GM21390 (cell line): ENCODE data around the gene WFDC8.
"Not testable (repeated sequence)": the region's sequence is repeated elsewhere in the genome, so short reads cannot be mapped to it uniquely, and the experiment has no call there.

Experiments
- ATAC-seq: cut with Tn5 transposase; IDR thresholded peaks from one replicate; pipeline ENCODE4 v1.9.1; 2021; ENCODE audit not compliant: unreplicated experiment

Gene WFDC8

DNA sequence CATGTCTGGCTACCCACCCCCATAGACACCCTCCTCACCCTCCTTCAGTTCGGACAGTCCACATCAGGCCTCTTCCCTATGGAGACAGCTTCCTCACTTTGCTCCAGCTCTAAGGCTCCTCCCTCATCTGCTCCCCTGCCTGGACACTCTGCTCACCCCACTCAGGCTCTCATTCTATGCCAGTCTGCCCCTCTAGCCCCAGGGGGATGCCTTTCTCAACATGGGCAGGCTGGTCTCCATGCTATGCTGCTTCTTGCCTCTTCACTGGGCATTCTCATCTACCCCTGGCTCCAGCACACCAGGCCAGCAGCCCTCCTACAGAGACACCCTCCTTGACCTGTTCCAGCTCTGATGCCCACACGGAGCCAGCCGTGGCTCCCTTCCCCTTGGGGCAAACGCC lies at the start of gene WFDC8:
Gene WFDC8 (minus strand): TSS at position 101 of the 400 bp plus-strand sequence. CDS start 37 bp downstream, at position 64.
- ATAC-seq, result no peak

GRCh38 chr20:45626540-45626939 lies 47.5 kb upstream of the WFDC8 start:
- ATAC-seq, result no peak

DNA sequence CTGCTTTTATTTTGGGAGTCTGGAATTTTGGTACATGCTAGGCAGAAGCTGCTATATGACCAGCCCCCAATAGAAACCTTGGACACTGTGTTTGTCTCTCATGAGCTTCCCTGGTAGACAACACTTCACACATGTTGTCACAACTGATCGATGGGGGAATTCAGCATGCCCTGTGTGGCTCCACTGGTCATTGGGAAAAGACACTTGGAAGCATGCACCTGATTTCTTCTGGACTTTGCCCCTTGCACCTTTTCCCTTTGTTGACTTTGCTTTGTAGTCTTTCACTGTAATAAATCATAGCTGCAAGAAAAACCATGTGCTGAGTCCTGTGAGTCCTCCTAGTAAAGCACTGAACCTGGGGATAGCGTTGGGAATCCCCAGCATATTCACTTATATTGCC lies 42.5 kb upstream of the WFDC8 start:
- ATAC-seq, result no peak

- no peak for ATAC-seq
Observed at GRCh38 chr20:45617591-45617990, 38.5 kb upstream of the WFDC8 start.

GRCh38 chr20:45612314-45612713 lies 33.2 kb upstream of the WFDC8 start:
- ATAC-seq, result no peak

GRCh38 chr20:45611054-45611453 lies 32.0 kb upstream of the WFDC8 start:
- ATAC-seq, result no peak

GRCh38 chr20:45607810-45608209 lies 28.7 kb upstream of the WFDC8 start:
- ATAC-seq, result no peak

DNA sequence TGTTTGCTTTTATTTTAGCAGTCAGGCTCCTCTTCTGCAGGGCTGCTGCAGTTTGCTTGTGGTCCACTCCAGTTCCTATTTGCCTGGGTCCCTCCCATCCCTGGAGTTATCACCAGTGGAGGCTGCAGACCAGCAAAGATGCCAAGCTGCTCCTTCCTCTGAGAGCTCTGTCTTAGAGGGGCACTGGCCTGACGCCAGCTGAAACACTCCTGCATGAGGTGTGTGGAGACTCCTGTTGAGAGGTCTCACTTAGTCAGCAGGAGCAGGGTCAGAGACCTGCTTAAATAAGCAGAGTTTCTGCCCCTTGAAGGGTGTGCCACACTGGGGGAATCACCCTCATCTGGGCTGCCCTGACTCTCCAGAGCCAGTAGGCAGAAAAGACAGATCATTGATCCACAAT lies 16.2 kb upstream of the WFDC8 start:
- ATAC-seq, result no peak

DNA sequence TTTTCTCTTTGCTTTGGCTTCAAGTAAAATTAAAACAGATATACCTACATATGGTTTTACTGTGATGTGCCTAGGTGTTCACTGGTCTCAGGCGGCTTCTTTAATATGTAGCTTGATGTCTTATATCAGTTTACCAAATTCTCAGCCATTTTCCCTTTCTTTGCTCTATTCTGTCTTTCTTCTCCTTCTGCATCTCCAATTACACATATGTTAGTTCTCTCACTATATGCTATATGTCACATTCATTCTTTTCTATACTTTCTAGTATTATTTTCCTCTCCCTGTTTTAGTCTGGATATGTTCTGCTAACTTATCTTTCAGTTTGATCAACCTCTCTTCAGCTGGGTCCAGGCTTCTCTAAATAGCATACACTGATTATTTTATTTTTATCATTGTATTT lies 14.4 kb upstream of the WFDC8 start:
- no peak for ATAC-seq

GRCh38 chr20:45592574-45593189 lies 13.6 kb upstream of the WFDC8 start:
- ATAC-seq, result no peak

DNA sequence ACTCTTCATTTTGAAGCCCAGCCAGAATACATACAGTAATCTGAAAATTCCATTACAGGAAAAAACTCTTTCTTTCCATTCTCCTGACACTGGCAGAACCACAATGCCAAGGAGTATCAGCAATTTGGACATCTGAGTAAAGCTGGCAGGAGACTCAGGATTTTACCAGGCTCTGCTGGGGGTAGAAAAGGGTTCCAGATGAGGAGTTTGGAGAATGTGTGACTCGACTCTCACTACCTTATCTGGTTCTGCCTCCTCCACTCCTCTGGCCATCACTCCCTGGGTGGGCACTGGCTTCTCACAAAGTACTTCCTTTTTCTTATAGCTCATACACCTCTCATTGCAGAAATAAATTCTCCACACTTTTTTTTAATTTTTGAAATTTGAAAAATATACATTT lies 10.6 kb upstream of the WFDC8 start:
- no peak for ATAC-seq

- ATAC-seq, result no peak
Observed at GRCh38 chr20:45588800-45589199, 9.7 kb upstream of the WFDC8 start.

- not testable (repeated sequence) for ATAC-seq
Observed at GRCh38 chr20:45585986-45586385, 6.9 kb upstream of the WFDC8 start.

DNA sequence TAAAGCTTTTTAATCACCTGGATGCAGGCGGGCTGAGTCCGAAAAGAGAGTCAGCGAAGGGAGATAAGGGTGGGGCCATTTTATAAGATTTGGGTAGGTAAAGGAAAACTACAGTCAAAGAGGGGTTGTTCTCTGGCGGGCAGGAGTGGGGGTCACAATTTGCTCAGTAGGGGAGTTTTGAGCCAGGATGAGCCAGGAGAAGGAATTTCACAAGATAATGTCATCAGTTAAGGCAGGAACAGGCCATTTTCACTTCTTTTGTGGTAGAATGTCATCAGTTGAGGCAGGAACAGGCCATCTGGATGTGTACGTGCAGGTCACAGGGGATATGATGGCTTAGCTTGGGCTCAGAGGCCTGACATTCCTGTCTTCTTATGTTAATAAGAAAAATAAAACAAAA lies 5.2 kb upstream of the WFDC8 start:
- not testable (repeated sequence) for ATAC-seq

GRCh38 chr20:45583502-45583901 lies 4.4 kb upstream of the WFDC8 start:
- no peak for ATAC-seq

GRCh38 chr20:45581702-45582101 lies 2.6 kb upstream of the WFDC8 start:
- no peak for ATAC-seq

DNA sequence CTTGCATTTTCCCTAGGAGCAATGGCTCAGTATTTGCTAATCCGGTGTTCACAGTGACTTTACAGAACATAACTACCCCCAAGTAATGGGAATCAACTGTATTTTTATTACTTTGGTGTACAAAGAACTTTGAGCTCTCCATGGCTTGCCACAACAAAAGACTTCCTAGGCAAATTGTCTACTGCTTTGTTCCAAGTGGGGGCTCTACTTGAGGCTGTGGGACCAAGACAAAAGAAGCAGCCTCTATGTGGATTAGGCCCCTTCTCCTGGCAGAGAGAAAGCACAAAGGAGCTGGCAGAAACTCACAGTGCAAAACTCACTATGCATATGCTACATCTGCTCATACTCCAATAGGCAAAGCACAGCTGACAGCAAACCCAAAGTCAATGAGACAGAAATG lies 853 bp downstream of the WFDC8 start:
- no peak for ATAC-seq

- ATAC-seq, result no peak
Observed at GRCh38 chr20:45576995-45577394, 2.1 kb downstream of the WFDC8 start.

GRCh38 chr20:45575931-45576330 lies 3.2 kb downstream of the WFDC8 start:
- ATAC-seq, result no peak

DNA sequence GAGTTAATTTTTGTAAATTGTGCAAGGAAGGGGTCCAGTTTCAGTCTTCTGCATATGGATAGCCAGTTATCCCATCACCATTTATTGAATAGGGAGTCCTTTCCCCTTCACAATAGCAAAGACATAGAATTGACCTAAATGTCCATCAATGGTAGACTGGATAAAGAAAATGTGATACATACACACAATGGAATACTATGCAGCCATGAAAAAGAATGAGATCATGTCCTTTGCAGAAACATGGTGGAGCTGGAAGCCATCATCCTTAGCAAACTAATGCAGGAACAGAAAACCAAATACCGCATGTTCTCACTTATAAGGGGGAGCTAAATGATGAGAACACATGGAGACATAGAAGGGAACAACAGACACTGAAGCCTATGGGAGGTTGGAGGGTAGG lies 9.4 kb downstream of the WFDC8 start:
- ATAC-seq, result not testable (repeated sequence)

DNA sequence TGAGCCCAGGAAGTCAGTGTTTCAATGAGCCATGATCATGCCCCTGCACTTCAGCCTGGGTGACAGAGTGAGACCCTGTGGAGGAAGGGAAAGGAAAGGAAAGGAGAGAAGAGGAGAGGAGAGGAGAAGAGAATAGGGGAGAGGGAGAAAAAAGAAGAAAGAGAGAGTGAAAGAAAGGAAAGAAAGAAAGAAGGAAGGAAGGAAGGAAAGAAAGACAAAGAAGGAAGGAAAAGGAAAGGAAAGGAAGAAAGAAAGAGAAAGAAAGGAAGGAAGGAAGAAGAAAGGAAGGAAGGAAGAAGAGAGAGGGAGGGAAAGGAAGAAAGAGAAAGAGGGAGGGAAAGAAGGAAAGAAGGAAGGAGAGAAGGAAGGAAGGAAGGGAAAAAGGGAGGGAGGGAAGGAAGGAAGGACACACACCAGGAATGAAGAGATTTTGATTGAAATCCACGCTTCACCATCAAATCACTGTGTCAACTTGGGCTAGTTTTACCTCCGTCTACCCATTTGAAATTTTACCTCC lies 14.3 kb downstream of the WFDC8 start:
- ATAC-seq, result no peak

GRCh38 chr20:45555198-45555597 lies 23.9 kb downstream of the WFDC8 start:
- no peak for ATAC-seq

GRCh38 chr20:45552456-45552855 lies 26.6 kb downstream of the WFDC8 start:
- ATAC-seq, result no peak
